ENCODE measurements around the gene OAT.

The OAT gene

GRCh38 chr10:124347956-124348355 lies 70.8 kb downstream of the OAT start:
- Histone ChIP-seq H3K27me3 (ENCODE audit: insufficient read depth, low read length, poor library complexity) (no peaks in the 10 kb centered on the region), H3K4me2 (ENCODE audit: insufficient read depth, low read length) (no peak overlapping the region), H3K79me2 (ENCODE audit: insufficient read depth, low read length) (no peaks in the 10 kb centered on the region), H3K9me3 (ENCODE audit: insufficient read depth, low read length, severe bottlenecking) (no peaks in the 10 kb centered on the region), H3K9ac (ENCODE audit: low read depth, low read length) (no peak overlapping the region), H4K20me1 (ENCODE audit: insufficient read depth, low read length) (no peaks in the 10 kb centered on the region), H3K4me1 (ENCODE audit: insufficient read depth, low read length) (0 out of 2 replicates have a peak, but pooled peaks cover under 1% of the 10 kb centered on the region), H3K36me3 (ENCODE audit: insufficient read depth, low read length) (no peaks in the 10 kb centered on the region), H2AFZ (ENCODE audit: low read depth, low read length) (no peak overlapping the region), H3K27ac (ENCODE audit: low read length) (no peak overlapping the region), H3K4me3 (ENCODE audit: low read depth in 1 of 2, low read length in 2 of 2) (no peak overlapping the region)
- TF ChIP-seq EZH2 (IDR thresholded peaks at IDR 0.05; ENCODE audit: borderline replicate concordance, low read depth, low read length, severe bottlenecking) (no peak), CTCF (IDR thresholded peaks at IDR 0.05; ENCODE audit: borderline replicate concordance, extremely low read depth, low read length, poor library complexity, severe bottlenecking) (peak; percentile 8)
- ATAC-seq (ENCODE audit: insufficient read depth, low read depth) (no peak), DNase-seq (no peak)
